NB4 (cell line): ENCODE results near the gene LYPD6B.
A peak's percentile ranks its signal among the peaks of the same experiment; 100 is the strongest.

Experiments used
- DNase-seq: peaks from one replicate; pipeline ENCODE4 v3.0.0; 2010; ENCODE audit warnings: low read depth
- H3K4me3 ChIP-seq: one replicate; pipeline ENCODE4 v1.5.1; 2011; ENCODE audit warnings: mild to moderate bottlenecking, low read depth, low read length, moderate library complexity
- MYC ChIP-seq: IDR thresholded peaks from 2 replicates; pipeline ENCODE4 v1.6.1; 2011; ENCODE audit warnings: low read depth, low read length
- POLR2A ChIP-seq: IDR thresholded peaks from 2 replicates; pipeline ENCODE4 v1.6.1; 2011; ENCODE audit warnings: mild to moderate bottlenecking; ENCODE audit not compliant: insufficient read length; ENCODE audit errors: extremely low read depth
- TF ChIP-seq, protein P1 (sequence below): IDR thresholded peaks from 2 replicates; pipeline ENCODE4 v1.6.1; 2011; ENCODE audit warnings: low read depth, low read length
- TF ChIP-seq, protein P2 (sequence below): IDR thresholded peaks from one replicate; pipeline ENCODE4 v1.5.1; 2012; ENCODE audit warnings: low read depth, low read length

LYPD6B gene

DNA sequence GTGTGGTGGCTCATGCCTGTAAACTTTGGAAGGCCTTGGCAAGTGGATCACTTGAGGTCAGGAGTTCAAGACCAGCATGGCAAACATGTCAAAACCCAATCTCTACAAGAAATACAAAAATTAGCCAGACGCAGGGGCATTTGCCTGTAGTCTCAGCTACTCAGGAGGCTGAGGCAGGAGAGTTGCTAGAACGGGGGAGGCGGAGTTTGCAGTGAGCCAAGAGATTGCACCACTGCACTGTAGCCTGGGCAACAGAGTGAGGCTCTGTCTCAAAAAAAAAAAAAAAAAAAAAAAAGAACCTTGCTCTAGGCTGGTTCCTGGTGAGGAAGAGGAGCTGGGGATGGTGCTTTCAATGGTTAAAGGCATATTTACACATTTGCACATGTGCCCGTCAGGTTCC is 129.4 kb downstream of the LYPD6B start:
- no peak for TF ChIP-seq MYC
- TF ChIP-seq POLR2A: no peak
- TF ChIP-seq, protein P1, sequence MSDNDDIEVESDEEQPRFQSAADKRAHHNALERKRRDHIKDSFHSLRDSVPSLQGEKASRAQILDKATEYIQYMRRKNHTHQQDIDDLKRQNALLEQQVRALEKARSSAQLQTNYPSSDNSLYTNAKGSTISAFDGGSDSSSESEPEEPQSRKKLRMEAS: no peak
- TF ChIP-seq, protein P2, sequence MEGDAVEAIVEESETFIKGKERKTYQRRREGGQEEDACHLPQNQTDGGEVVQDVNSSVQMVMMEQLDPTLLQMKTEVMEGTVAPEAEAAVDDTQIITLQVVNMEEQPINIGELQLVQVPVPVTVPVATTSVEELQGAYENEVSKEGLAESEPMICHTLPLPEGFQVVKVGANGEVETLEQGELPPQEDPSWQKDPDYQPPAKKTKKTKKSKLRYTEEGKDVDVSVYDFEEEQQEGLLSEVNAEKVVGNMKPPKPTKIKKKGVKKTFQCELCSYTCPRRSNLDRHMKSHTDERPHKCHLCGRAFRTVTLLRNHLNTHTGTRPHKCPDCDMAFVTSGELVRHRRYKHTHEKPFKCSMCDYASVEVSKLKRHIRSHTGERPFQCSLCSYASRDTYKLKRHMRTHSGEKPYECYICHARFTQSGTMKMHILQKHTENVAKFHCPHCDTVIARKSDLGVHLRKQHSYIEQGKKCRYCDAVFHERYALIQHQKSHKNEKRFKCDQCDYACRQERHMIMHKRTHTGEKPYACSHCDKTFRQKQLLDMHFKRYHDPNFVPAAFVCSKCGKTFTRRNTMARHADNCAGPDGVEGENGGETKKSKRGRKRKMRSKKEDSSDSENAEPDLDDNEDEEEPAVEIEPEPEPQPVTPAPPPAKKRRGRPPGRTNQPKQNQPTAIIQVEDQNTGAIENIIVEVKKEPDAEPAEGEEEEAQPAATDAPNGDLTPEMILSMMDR: no peak
- no peak overlapping the region for H3K4me3 ChIP-seq
- DNase-seq: peak; percentile 86

DNA sequence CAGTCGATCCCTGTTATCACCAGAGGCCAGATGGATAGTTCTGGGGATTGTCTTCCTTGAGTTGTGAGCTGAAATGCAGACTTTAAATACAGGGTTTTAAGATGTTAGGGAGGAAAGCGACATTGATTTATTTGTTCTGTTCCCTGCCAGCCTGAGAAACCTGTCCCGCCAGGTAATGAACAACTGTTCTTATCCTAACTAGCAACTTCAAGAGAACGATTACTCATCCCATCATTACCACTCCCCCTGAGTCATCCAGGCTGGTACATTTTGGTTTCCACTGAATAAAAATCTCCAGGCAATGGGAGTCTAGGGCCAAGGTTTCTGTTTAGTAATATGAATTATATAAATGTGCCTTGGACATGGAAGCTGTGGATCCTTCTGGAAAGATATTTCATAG is 131.2 kb downstream of the LYPD6B start:
- TF ChIP-seq, protein P2: no peak
- TF ChIP-seq MYC: no peak
- TF ChIP-seq, protein P1: no peak
- no peak for TF ChIP-seq POLR2A
- DNase-seq: peak; percentile 41
- H3K4me3 ChIP-seq: no peak overlapping the region

DNA sequence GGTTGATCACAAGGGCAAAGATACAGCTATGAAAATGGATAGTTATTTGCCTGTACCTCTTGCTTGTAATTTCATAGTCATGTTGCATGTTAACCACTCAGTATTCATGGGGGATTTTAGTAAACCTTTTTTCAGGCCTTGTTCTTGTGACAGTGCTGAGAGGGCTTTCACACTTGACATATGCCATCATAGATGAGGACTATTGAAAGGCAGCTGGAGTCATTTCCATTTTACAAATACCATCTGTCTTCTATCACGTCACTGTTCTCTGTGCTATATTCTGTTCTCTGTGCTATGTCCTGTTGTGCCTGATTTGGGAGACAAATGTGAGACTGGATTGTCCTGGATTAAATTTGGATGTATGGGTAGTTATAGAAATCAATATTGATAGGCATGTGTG is 131.7 kb downstream of the LYPD6B start:
- DNase-seq: no peak
- no peak overlapping the region for H3K4me3 ChIP-seq

DNA sequence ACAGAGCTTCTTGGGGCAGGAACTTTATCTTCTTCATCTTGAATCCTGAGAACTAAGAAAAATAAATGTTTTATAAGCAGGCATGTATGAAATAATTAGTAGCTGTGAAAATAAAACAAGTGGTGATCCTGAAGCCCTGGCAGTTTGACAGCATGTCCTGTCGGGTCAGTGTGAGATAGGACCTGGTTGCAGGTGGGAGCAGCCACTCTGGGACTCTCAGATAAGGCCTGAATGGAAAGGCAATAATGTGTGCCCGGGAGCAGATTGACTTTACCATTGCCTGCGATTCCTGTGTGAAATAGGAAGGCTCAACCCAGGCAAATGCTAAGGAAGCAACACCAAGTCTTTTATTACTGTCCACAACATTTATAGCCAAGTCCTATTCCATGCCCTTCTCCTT is 132.4 kb downstream of the LYPD6B start:
- H3K4me3 ChIP-seq: no peak overlapping the region
- no peak for DNase-seq
- TF ChIP-seq, protein P1: no peak
- TF ChIP-seq POLR2A (no peak), MYC (no peak)
- TF ChIP-seq, protein P2: no peak

More for the DNA sequence above, 131.7 kb downstream of the LYPD6B start:
- TF ChIP-seq, protein P1: no peak
- TF ChIP-seq, protein P2: no peak
- no peak for TF ChIP-seq POLR2A
- no peak for TF ChIP-seq MYC

DNA sequence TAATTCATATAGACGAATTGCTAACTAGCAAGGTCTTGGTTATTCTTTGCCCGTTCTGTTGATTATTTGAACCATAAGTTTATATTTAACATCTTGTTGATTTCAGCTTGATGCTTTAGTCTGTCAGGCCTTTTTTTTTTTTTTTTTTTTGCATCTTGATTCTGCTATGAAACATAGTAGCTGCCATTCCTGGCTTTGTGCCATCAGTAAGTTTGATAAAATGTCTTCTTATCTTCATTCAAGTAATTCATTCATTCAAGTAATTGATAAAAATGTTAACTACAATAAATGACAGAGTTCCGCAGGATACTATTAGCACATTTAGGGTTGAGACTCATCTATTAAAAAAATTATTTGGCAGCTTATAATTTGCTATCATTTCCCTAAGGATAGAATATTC is 134.7 kb downstream of the LYPD6B start:
- no peak for DNase-seq
- TF ChIP-seq, protein P1: no peak
- TF ChIP-seq POLR2A (no peak), MYC (no peak)
- TF ChIP-seq, protein P2: no peak
- no peak overlapping the region for H3K4me3 ChIP-seq
